H9 (cell line): Measurements from ENCODE around the gene SENP8. TPM values are rescaled to one million over a fixed set of nuclear protein-coding genes. Genes with fewer than 3 reads are reported as not detected.
A peak's percentile ranks its signal among the peaks of the same experiment; 100 is the strongest.

Experiments
- DNase-seq: peaks from one replicate; pipeline ENCODE4 v3.0.0-alpha.2; 2017
- H2AFZ ChIP-seq: one replicate; pipeline ENCODE4 v1.6.1; 2013; ENCODE audit warnings: mild to moderate bottlenecking, low read length, control low read depth, moderate library complexity
- H2AK5ac ChIP-seq: 2 replicates; pipeline ENCODE4 v1.6.1; 2013; ENCODE audit warnings: low read length, control low read depth, mixed read lengths; ENCODE audit not compliant: insufficient read length
- H2BK120ac ChIP-seq: one replicate; pipeline ENCODE4 v1.6.1; 2013; ENCODE audit warnings: low read depth, mild to moderate bottlenecking, low read length, control low read depth, inconsistent platforms; ENCODE audit not compliant: poor library complexity, severe bottlenecking
- H2BK12ac ChIP-seq: 2 replicates; pipeline ENCODE4 v1.6.1; 2013; ENCODE audit warnings: low read length, control low read depth, mixed read lengths, low read depth; ENCODE audit not compliant: insufficient read length
- H2BK15ac ChIP-seq: 2 replicates; pipeline ENCODE4 v1.6.1; 2013; ENCODE audit warnings: low read depth, low read length, control low read depth
- H2BK20ac ChIP-seq: one replicate; pipeline ENCODE4 v1.6.1; 2013; ENCODE audit warnings: low read depth, mild to moderate bottlenecking, low read length, control low read depth, inconsistent platforms; ENCODE audit not compliant: poor library complexity, severe bottlenecking
- H2BK5ac ChIP-seq: 2 replicates; pipeline ENCODE4 v1.6.1; 2013; ENCODE audit warnings: low read length, control low read depth, mixed read lengths; ENCODE audit not compliant: insufficient read length
- H3K14ac ChIP-seq: 2 replicates; pipeline ENCODE4 v1.6.1; 2013; ENCODE audit warnings: low read length, control low read depth; ENCODE audit not compliant: insufficient read depth
- H3K18ac ChIP-seq: 2 replicates; pipeline ENCODE4 v1.6.1; 2013; ENCODE audit warnings: low read depth, mild to moderate bottlenecking, mixed read lengths, low read length, control low read depth; ENCODE audit not compliant: insufficient read length
- H3K23ac ChIP-seq: 2 replicates; pipeline ENCODE4 v1.6.1; 2013; ENCODE audit warnings: low read length, control low read depth, mixed read lengths, low read depth; ENCODE audit not compliant: insufficient read length
- H3K23me2 ChIP-seq: 2 replicates; pipeline ENCODE4 v1.6.1; 2013; ENCODE audit warnings: low read depth, mild to moderate bottlenecking, mixed read lengths, low read length, control low read depth; ENCODE audit not compliant: insufficient read length, poor library complexity, severe bottlenecking
- H3K27ac ChIP-seq: 2 replicates; pipeline ENCODE4 v1.5.1; 2013; ENCODE audit warnings: low read length, control low read depth, mixed read lengths, low read depth; ENCODE audit not compliant: insufficient read length
- H3K27me3 ChIP-seq: 2 replicates; pipeline ENCODE4 v1.6.1; 2013; ENCODE audit warnings: low read length, control low read depth, inconsistent platforms; ENCODE audit not compliant: insufficient read depth
- H3K4ac ChIP-seq: 2 replicates; pipeline ENCODE4 v1.6.1; 2013; ENCODE audit warnings: low read depth, mild to moderate bottlenecking, control low read depth, inconsistent platforms, low read length, moderate library complexity
- H3K4me1 ChIP-seq: 2 replicates; pipeline ENCODE4 v1.6.1; 2013; ENCODE audit warnings: low read length, control low read depth, inconsistent platforms; ENCODE audit not compliant: insufficient read depth
- H3K4me2 ChIP-seq: 2 replicates; pipeline ENCODE4 v1.6.1; 2013; ENCODE audit warnings: low read length, control low read depth, mixed read lengths; ENCODE audit not compliant: insufficient read length, insufficient read depth
- H3K56ac ChIP-seq: 2 replicates; pipeline ENCODE4 v1.6.1; 2013; ENCODE audit warnings: low read depth, mild to moderate bottlenecking, mixed read lengths, low read length, control low read depth; ENCODE audit not compliant: insufficient read length
- H3K79me1 ChIP-seq: 2 replicates; pipeline ENCODE4 v1.6.1; 2013; ENCODE audit warnings: low read depth, mild to moderate bottlenecking, moderate library complexity, low read length, control low read depth, inconsistent platforms; ENCODE audit not compliant: insufficient read depth, poor library complexity, severe bottlenecking
- H3K79me2 ChIP-seq: 2 replicates; pipeline ENCODE4 v1.6.1; 2013; ENCODE audit warnings: low read length, control low read depth, inconsistent platforms; ENCODE audit not compliant: insufficient read depth
- H3K9ac ChIP-seq: 2 replicates; pipeline ENCODE4 v1.6.1; 2013; ENCODE audit warnings: low read length, control low read depth, mixed read lengths; ENCODE audit not compliant: insufficient read length; ENCODE audit errors: extremely low read depth
- H3K9me3 ChIP-seq: one replicate; pipeline ENCODE4 v1.6.1; 2013; ENCODE audit warnings: low read depth, low read length, inconsistent platforms; ENCODE audit not compliant: control insufficient read depth
- H3T11ph ChIP-seq: one replicate; pipeline ENCODE4 v1.6.1; 2013; ENCODE audit warnings: mild to moderate bottlenecking, low read length, control low read depth, inconsistent platforms
- H4K20me1 ChIP-seq: one replicate; pipeline ENCODE4 v1.6.1; 2013; ENCODE audit not compliant: control insufficient read depth, insufficient read length, insufficient read depth
- H4K5ac ChIP-seq: 2 replicates; pipeline ENCODE4 v1.6.1; 2013; ENCODE audit warnings: low read depth, mild to moderate bottlenecking, mixed read lengths, low read length, control low read depth; ENCODE audit not compliant: insufficient read length
- H4K8ac ChIP-seq: replicated peaks from 2 replicates; pipeline ENCODE4 v1.6.1; 2013; ENCODE audit warnings: low read length, control low read depth, mixed read lengths, low read depth; ENCODE audit not compliant: insufficient read length
- H4K91ac ChIP-seq: 2 replicates; pipeline ENCODE4 v1.6.1; 2013; ENCODE audit warnings: low read depth, mild to moderate bottlenecking, moderate library complexity, mixed read lengths, low read length, control low read depth; ENCODE audit not compliant: insufficient read length
- H3K27ac Mint-ChIP-seq, 3 experiments: 2 replicates in 2 of 3; 3 replicates in 1 of 3; pipeline ENCODE4 v1.8.0; 2020 to 2021; ENCODE audit warnings: mixed read lengths in 3 of 3, mild to moderate bottlenecking in 1 of 3, moderate library complexity in 1 of 3
- H3K27me3 Mint-ChIP-seq: 2 replicates; pipeline ENCODE4 v1.8.0; 2021; ENCODE audit warnings: low read depth, mild to moderate bottlenecking, moderate library complexity, mixed read lengths
- H3K36me3 Mint-ChIP-seq, 3 experiments: 2 replicates in 2 of 3; 3 replicates in 1 of 3; pipeline ENCODE4 v1.8.0; 2020 to 2021; ENCODE audit warnings: low read depth in 3 of 3, mixed read lengths in 3 of 3; ENCODE audit not compliant: insufficient read depth in 1 of 3
- H3K4me1 Mint-ChIP-seq, 2 experiments: 2 replicates each; pipeline ENCODE4 v1.8.0; 2020; ENCODE audit warnings: mixed read lengths in 2 of 2
- H3K4me3 Mint-ChIP-seq, 2 experiments: 2 replicates in 1 of 2; 3 replicates in 1 of 2; pipeline ENCODE4 v1.8.0; 2020 to 2021; ENCODE audit warnings: mild to moderate bottlenecking in 2 of 2, mixed read lengths in 2 of 2, moderate library complexity in 1 of 2
- H3K9me3 Mint-ChIP-seq, 2 experiments: 2 replicates in 1 of 2; 3 replicates in 1 of 2; pipeline ENCODE4 v1.8.0; 2020; ENCODE audit warnings: mild to moderate bottlenecking in 2 of 2, mixed read lengths in 2 of 2, moderate library complexity in 1 of 2
- WGBS: extraction: QIAGEN DNeasy Blood & Tissue Kit; methylation state at CpG from one replicate; pipeline ENCODE4 v1.1.7; 2013; ENCODE audit warnings: missing lambda C conversion rate, low lambda C conversion rate, mixed read lengths; ENCODE audit not compliant: insufficient read length; ENCODE audit errors: extremely low coverage; 5-methylcytosine and 5-hydroxymethylcytosine counted together
- total RNA-seq: library from RNA; stranded (reverse); gene quantifications from 2 replicates; pipeline ENCODE4 v1.2.1, GENCODE V29; 2021
- TF ChIP-seq, protein P1 (sequence below): fragments of 200-600 bp; sonication (generic); conservative IDR thresholded peaks from 3 replicates; pipeline ENCODE4 v1.8.0; 2021; ENCODE audit warnings: antibody characterized with exemption, mild to moderate bottlenecking

SENP8 gene
- total RNA-seq, 1 experiment from 2014 or later = 4.8 TPM

DNA sequence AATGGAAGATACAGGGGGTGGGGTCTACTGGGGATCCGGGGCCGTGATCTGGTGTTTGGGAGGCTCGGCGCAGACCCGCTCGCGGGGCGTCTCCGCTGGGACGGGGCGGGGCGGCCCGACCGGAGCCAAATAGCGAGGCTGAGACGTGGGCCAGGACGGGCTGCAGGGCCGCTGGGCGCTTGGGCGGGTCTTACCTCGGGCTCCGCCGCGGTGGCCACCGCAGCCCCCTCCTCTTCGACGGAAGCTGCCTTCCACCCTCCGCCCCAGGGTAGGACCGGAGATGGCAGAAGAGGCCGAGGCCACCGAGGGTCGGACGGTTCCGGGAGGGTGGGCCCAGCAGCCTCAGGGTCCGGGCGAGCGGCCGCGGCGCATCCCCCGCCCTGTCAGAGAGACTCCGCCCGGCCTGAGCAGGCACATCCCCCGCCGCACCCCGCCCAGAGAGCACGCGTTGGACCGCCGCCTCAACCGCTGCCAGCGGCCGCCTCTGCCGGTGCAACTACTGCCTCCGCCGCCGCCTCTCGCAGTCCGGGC is 652 bp upstream of the SENP8 start:
- Histone ChIP-seq H3K9ac (peak overlapping the region; percentile 8), H3K79me2 (0 out of 2 replicates have a peak, but pooled peaks cover 2% of the 10 kb centered on the region)

More for the DNA sequence above, 652 bp upstream of the SENP8 start:
- Histone ChIP-seq H4K20me1 (peaks cover 3% of the 10 kb centered on the region), H3K9me3 (no peaks in the 10 kb centered on the region), H2AK5ac (no peak overlapping the region), H2BK120ac (no peak overlapping the region), H3K56ac (no peak overlapping the region), H2BK20ac (no peak overlapping the region), H3K27ac (no peak overlapping the region), H2BK15ac (no peak overlapping the region; the same call in 1 of the 2 replicates), H4K5ac (no peak overlapping the region), H3T11ph (no peak overlapping the region), H3K18ac (peak overlapping the region; percentile 35), H2BK5ac (no peak overlapping the region), H3K4me2 (peak overlapping the region; percentile 85), H4K91ac (no peak overlapping the region), H2BK12ac (no peak overlapping the region), H3K14ac (peak overlapping the region; percentile 52; the same call in 1 of the 2 replicates), H4K8ac (no peak overlapping the region), H2AFZ (no peak overlapping the region), H3K4me1 (peaks cover 2% of the 10 kb centered on the region; the same call in 1 of the 2 replicates), H3K27me3 (no peaks in the 10 kb centered on the region), H3K23ac (no peak overlapping the region), H3K23me2 (peaks cover 13% of the 10 kb centered on the region), H3K4ac (no peak overlapping the region), H3K79me1 (no peaks in the 10 kb centered on the region)
- DNase-seq = peak; percentile 87
- TF ChIP-seq, protein P1, sequence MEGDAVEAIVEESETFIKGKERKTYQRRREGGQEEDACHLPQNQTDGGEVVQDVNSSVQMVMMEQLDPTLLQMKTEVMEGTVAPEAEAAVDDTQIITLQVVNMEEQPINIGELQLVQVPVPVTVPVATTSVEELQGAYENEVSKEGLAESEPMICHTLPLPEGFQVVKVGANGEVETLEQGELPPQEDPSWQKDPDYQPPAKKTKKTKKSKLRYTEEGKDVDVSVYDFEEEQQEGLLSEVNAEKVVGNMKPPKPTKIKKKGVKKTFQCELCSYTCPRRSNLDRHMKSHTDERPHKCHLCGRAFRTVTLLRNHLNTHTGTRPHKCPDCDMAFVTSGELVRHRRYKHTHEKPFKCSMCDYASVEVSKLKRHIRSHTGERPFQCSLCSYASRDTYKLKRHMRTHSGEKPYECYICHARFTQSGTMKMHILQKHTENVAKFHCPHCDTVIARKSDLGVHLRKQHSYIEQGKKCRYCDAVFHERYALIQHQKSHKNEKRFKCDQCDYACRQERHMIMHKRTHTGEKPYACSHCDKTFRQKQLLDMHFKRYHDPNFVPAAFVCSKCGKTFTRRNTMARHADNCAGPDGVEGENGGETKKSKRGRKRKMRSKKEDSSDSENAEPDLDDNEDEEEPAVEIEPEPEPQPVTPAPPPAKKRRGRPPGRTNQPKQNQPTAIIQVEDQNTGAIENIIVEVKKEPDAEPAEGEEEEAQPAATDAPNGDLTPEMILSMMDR = no peak
- no peaks in the 10 kb centered on the region for H3K36me3 Mint-ChIP-seq
- H3K27me3 Mint-ChIP-seq = no peaks in the 10 kb centered on the region
- H3K9me3 Mint-ChIP-seq = no peaks in the 10 kb centered on the region
- no CpG with 5 or more reads among the region's 59 CpGs for WGBS
- H3K27ac Mint-ChIP-seq = peak overlapping the region in 2 of 3 experiments; percentile 57 to 82; a peak in 4 of 7 replicates
- peak overlapping the region; percentile 98 for H3K4me3 Mint-ChIP-seq
- peaks cover 28 to 30% of the 10 kb centered on the region in 2 experiments for H3K4me1 Mint-ChIP-seq
